H54 (cell line): ENCODE results near the gene WIPI1.

Source experiments
- DNase-seq: peaks from one replicate; pipeline ENCODE4 v3.0.0; 2011; ENCODE audit warnings: low spot score, mixed read lengths; ENCODE audit not compliant: insufficient read length
- FAIRE-seq: peaks from 3 replicates; lab custom pipeline; 2011; peaks lifted over from hg19 to GRCh38; lab: Jason Lieb, UNC
- POLR2A ChIP-seq: IDR thresholded peaks from 2 replicates; pipeline ENCODE4 v1.6.1; 2011; ENCODE audit warnings: low read depth, mild to moderate bottlenecking, low read length

WIPI1 gene

DNA sequence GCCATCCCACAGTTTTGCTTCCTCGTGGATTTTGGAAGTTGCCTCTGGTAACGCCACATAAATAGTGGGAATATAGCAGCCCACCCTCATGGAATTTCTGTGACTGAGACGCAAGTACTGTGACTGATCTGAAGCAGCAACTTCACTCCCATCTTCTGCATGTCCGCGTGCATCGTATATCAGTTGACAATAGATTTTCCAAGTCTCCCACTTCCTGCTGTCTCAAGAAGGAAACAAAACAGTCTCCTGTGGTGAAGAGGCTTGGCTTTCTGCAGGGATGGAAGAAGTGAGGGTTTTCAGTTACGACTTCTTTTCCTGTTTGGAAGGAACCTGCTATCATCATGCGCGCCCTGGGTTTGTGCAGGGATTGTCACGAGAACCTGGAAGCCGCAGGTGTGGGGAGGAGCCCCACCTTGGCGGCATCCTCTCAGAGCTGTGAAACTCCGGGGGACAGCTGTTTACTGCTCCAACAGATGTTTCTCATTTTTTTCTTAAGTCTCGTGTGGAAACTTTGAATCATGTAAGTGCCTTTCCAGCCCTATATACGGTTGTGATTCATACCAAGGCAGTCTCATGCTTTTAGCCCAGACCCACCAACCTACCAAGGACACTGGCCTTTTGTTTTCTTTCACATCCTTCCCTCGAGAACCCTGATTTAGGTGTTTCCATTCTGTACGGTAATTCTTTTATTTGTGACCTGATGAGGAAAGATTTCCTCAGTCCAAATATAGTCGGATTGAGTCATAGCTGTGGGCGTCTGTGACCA lies 57.5 kb downstream of the WIPI1 start:
- FAIRE-seq (no peak), DNase-seq (no peak)
- no peak for TF ChIP-seq POLR2A

DNA sequence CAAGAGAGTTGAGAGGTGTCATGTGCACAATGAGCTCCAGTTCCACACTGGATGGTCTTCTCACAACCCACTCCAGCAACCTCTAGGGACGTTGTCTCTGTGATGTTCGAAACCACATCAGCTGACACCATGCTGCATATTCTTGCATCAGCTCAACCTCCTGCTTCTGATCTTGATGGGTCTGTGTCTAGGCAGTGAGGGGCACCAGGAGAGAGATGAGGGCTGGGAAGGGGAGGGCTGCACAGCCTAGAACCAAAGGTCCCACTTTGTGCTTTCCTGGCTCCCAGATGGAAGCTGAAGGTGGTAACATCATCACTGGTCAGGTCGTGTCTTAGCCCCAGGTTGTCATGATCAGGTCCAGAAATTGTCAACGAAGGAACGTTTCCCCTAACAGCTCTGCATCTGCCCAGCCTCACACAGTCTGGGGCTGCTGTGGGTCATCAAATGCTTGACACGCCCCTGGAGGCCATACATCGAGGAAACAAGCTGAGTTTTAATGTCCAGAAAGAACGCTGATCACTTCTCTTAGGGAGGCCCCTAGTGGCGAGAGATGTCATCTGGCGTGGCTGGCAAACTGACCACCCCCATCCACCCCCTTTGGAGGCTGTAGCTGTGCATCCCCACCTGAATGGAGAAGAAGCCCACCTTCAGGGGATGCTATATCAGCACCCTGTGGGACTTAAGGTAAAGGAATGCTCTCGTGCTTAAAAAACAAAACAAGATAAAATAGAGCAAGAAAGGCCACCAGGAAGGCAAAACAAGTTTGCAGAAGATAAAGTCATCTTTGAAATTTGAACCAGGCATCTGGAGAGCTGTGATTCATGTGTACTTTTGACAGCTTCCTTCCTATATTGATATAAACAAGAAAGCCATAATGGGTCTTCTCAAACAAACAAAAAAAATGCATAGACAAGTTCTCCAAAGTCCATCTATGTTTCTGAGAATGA lies 58.3 kb downstream of the WIPI1 start:
- no peak for TF ChIP-seq POLR2A
- peak; percentile 81 for DNase-seq
- FAIRE-seq, result peak; percentile 61

DNA sequence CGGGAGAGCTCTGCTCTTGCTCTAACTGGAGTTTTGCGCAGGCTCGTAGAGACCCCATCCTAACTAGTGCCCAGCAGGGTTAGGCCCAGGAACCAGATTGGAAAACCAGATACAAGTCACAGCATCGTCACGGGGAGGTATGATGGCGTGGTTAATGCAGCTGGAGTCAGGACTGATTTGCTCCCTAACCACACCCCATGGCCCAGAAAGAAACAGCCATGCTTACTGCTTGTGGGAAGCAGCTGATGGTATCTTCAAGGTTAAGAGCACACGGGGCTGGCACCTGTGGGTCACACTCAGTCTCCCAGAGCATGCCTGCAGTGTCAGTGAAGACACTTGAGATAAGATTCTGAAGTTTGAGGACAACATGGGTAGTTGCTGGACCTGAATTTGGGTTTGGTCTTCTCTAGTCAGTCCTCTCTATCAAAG lies 60.2 kb downstream of the WIPI1 start:
- no peak for TF ChIP-seq POLR2A
- no peak for DNase-seq
- no peak for FAIRE-seq

DNA sequence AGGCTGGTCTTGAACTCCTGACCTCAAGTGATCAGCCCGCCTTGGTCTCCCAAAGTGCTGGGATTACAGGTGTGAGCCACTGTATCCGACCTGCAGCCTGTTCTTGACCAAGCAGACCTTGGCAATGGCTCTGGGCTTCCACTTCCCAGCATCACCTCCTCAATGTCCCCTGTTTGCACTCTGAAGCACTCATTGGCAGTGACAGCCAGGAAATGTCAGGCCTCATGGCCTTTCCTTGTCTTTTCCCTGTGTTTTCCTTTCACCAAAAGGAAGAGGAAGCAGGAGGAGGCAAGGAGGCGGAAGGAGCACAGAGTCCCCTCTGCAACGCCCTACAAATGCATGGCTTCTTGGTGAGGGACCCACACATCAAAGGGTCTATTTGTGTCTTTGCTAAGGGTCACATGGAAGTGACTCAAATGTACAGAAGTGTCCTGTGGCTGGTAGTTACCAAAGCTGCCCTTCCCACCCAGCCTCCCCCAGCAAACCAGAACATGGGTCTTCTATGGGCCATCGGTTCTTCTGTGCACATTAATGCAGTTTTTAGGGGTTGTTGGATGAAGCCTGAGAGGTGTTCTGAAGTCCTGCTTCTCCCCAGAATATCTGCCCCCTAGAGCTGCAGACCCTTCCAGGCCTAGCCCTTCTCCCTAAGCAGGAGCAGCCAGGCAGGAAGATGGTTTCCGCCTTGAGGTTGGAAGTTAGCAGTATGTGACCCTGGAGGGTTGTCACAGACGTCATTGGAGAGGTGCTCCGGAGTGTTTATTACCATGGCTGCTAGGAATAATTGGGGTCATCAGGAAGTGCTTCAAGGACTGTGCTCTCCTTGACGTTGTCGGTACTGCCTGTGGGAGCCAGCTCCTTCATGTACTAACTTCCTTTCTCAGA lies 60.8 kb downstream of the WIPI1 start:
- TF ChIP-seq POLR2A, result no peak
- FAIRE-seq (no peak), DNase-seq (no peak)

DNA sequence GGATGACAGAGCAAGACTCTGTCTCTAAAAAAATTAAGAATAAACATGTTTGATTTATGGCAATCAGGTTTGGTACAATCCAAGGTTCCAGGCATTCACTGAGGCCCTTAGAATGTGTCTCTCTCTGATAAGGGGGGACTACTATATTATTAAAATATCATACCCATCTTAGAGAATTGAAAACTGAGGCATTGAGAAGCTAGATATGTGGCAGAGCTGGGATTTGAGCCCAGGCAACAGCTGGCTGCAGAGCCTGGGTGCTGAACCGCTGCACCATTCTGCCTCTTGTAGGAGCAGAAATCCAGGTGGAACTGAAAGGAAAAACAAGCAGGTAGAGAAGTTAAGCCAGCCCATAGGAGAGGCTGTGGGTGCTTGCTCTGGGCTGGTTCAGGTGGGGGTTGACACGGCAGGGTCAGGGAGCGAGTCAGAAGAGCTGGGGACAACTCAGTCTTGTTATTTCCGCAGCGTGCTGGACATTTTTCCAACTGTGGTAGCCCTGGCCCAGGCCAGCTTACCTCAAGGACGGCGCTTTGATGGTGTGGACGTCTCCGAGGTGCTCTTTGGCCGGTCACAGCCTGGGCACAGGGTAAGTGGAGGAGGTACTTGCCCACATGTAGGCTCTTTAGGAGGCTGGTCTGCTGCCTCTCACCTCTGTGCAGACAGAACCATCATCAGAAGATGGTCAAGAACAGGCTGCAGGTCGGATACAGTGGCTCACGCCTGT lies 62.5 kb downstream of the WIPI1 start:
- no peak for TF ChIP-seq POLR2A
- DNase-seq (no peak), FAIRE-seq (no peak)

DNA sequence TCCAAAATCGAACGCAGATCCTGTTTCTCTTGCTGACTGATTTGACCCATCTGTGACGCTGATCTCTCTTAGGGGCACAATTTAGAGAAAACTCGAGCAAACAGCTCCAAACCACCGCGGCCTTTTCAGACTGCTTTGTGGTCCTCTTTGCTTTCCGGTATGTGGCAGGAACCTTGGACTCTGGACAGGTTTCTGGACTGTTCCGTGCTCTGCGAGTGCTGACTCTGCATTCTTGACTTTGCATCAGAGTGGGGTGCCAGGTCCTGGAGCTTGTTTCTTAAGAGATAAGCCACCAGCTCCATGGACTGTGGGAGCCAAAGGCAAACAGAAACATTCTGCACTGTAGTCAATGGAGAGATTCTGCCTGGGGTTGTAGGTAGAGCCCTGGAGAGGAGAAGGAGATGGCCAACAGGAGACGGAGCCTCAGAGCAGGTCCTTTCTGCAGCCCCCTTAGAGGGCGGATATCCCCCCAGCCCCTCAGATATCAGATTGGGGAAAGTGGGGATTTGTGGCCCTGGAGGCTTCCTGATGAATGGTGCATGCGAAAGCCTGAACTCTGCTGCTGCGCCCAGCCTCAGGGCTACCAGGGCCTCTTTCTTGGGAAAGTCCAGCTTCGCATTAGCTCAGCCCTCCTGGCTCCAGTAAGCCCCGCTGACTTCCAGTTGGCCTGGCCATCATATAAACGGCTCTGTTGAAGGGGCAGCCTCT lies 65.6 kb downstream of the WIPI1 start:
- DNase-seq (no peak), FAIRE-seq (no peak)
- no peak for TF ChIP-seq POLR2A

DNA sequence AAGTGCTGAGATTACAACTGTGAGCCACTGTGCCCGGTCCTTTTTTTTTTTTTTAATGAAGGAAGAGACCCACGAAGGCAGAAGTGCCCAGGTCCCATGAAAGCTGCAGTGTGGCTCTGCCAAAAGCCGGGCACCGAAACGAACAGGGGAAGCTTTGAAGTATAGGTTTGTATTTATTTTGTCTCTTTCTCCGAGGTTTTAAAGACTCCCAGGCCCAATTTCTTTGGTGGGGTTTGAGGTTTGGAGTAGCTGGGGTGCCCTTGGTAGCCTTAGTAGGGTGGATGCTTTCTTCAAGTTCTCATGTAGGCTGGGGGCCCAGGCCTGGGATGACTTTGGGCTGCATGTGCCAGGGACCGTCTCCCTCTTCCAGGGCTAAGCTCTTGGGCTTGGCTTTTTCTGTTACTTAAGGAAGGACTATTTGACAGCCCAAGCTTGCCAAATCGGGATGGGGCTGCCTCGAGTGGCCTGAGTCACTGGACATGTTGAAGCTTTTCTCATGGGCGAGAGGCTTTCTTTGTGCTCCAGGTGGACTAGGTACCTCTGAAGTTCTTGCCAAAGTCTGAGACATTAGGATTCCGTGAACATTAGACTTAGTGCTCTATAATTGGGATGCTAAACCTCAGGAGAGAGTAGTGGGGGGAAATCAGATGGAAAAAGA lies 66.3 kb downstream of the WIPI1 start:
- no peak for FAIRE-seq
- TF ChIP-seq POLR2A, result no peak
- DNase-seq, result no peak

DNA sequence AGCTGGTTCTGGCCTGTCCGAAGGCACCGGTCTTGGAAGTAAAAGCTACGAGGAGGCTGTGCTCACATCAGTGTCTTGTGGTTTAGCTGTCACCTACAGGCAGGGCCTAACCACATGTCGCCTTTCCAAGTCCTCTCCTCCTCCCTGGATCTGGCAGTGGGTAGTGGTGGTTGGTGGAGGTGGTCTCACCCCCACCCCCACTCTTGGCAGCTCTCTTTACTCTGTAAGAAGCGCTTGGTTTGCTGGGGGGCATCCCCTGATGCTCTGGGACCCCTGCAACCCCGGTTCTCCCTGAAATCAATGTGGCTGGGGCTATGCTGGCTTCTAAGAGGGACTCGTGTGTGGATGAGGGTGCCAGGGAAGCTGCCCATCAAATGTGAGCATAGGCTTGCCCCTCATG lies 68.3 kb downstream of the WIPI1 start:
- no peak for DNase-seq
- no peak for FAIRE-seq
- no peak for TF ChIP-seq POLR2A

DNA sequence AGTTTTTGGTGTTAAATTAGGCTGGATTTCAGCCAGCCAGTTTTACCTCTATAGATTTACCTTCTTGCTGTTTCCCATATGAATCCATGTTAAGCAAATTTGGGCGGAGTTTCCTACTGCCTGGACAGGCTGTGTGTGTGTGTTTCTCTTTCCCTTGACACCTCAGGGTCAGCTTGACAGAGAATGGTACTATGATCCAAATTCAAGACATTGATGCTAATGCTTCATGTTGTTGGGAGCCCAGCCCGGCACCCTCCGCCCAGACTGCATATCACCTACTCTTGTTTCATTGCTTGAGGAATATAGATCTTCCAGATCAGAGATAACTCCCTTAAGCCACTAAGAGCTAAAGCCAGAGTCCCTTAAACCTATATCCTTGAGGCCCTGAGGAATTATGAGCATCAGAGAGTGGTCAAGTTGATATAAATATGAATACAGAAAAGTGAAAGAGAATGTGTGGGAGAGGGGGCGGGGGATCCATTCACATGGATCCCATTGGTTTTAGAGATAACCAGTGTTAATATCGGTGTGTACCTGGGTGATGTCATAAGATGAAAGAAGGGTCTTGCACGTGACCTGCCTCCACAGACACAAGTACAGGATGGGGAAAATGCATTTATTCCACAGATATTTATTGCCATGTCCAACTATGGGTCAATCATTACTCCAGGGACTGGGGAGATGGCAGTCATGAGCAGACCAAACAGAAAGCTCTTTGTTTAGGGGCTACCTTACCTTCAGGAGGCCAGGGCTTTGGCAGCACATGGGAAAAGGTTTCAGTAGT lies 69.7 kb downstream of the WIPI1 start:
- FAIRE-seq (no peak), DNase-seq (no peak)
- no peak for TF ChIP-seq POLR2A

DNA sequence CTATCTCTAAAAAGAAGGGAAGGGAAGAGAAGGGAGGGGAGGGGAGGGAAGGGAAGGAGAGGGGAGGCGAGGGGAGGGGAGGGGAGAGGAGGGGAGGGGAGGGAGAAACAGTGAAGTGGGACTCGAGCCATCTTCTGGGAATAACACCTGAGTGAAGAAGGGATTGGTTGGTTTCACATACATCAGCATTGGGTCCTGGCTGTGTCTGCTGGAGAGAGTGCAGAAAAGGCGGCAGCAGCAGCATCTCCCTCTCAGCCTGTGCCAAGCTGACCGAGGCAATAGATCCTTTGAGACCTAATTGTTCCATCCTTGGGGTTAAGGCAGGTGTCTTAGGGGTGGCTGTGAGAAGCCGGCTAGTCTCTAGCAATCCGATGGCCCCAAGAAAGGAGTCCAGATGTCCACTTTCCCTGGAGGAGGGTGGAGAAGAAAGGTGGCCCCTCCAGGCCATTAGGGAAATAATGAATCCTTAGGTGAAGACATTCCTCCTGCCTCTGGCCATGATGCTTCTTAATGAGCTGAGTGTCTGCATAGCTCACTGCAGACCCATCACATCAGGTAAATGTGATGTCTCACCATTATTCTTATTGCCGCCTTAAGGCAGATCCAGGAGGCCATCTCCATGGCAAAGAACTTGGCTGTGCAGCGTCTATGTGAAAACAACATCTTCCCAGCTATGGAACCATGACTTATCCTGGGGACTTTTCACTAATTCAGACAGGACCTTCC lies 71.6 kb downstream of the WIPI1 start:
- FAIRE-seq (no peak), DNase-seq (no peak)

DNA sequence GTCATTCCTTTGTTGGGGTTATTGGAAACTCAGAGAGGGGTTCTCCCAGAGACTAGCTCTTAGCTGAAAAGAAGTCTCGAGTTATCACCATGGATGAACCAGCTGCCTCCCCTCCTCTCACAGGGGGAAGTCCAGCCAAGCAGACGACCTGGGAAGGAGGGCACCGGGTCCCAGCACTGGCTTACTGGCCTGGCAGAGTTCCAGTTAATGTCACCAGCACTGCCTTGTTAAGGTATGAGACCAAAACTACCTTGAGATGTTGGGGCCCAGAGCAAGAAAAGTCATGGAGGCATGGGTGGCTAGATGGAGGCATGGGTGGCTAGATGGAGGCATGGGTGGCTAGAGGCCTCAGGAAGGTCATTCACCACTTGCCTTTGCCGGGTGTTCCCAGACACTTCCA lies 72.4 kb downstream of the WIPI1 start:
- no peak for DNase-seq
- no peak for FAIRE-seq
- no peak for TF ChIP-seq POLR2A

More for the DNA sequence above, 71.6 kb downstream of the WIPI1 start:
- TF ChIP-seq POLR2A, result no peak
